HCT116 (cell line): ENCODE data around the gene TMEM178A. TPM values are rescaled to one million over a fixed set of nuclear protein-coding genes. Genes with fewer than 3 reads are reported as not detected.

Experiments used
- ATAC-seq: fragments of 200-7000 bp; cut with Tn5 transposase; 2 replicates; pipeline ENCODE4 v1.9.1; 2020; ENCODE audit warnings: mild to moderate bottlenecking, moderate library complexity
- BruUV-seq: library from RNA; stranded (reverse); fragments of 400-500 nt; replicated peaks from 2 replicates; lab custom pipeline; 2021; lab: Mats Ljungman, UMichigan
- CTCF ChIA-PET: fragments of 300-600 bp; sonication (Branson Sonifier 250); formaldehyde crosslinking; loops from one replicate; lab custom pipeline; 2021; ENCODE audit warnings: antibody characterized with exemption; lab: Charles Lee
- POLR2A ChIA-PET: fragments of 300-600, 350-600 bp; sonication (Branson Sonifier 250); formaldehyde crosslinking; loops from one replicate; lab custom pipeline; 2021; ENCODE audit warnings: antibody characterized with exemption; lab: Charles Lee
- RAD21 ChIA-PET, 2 experiments: fragments of 300-600 bp; sonication (Branson Sonifier 250); formaldehyde crosslinking; loops; one replicate each; lab custom pipeline; 2023; ENCODE audit warnings: low total read pairs in 2 of 2; ENCODE audit not compliant: uncharacterized antibody in 2 of 2, unreplicated experiment in 2 of 2, low non-redundant PET in 1 of 2; lab: Charles Lee
- DNase-seq: peaks from one replicate; pipeline ENCODE4 v3.0.0-alpha.2; 2010; ENCODE audit warnings: low read depth, low spot score
- H2AFZ ChIP-seq: fragments of 200-600 bp; shearing (Covaris generic), sonication (generic); 2 replicates; pipeline ENCODE4 v1.6.1; 2017; ENCODE audit warnings: low read depth, mixed run types, mixed read lengths, antibody characterized with exemption, low read length; ENCODE audit not compliant: poor library complexity, severe bottlenecking
- H3K27ac ChIP-seq: 2 replicates; pipeline ENCODE4 v1.5.1; 2012; ENCODE audit warnings: low read depth, low read length
- H3K27me3 ChIP-seq: fragments of 200-600 bp; sonication (generic); 2 replicates; pipeline ENCODE4 v1.6.1; 2016; ENCODE audit warnings: mixed run types, low read length, mixed read lengths; ENCODE audit not compliant: insufficient read depth
- H3K36me3 ChIP-seq, 2 experiments: fragments of 200-500 bp in 1 of 2; fragments of 200-600 bp in 1 of 2; sonication (Bioruptor generic) in 1 of 2; sonication (generic) in 1 of 2; 2 replicates each; pipeline versions ENCODE4 v1.5.1 to v1.6.1; 2014 to 2016; ENCODE audit warnings: low read length in 2 of 2, inconsistent platforms in 1 of 2, mixed read lengths in 1 of 2, mixed run types in 1 of 2; ENCODE audit not compliant: insufficient read depth in 2 of 2, control insufficient read depth in 1 of 2
- H3K4me1 ChIP-seq, 2 experiments: fragments of 200-600 bp in 1 of 2; sonication (generic) in 1 of 2; 2 replicates each; pipeline versions ENCODE4 v1.5.1 to v1.6.1; 2012 to 2017; ENCODE audit warnings: low read length in 2 of 2, inconsistent platforms in 1 of 2, mild to moderate bottlenecking in 1 of 2, mixed read lengths in 1 of 2, mixed run types in 1 of 2, moderate library complexity in 1 of 2; ENCODE audit not compliant: insufficient read depth in 2 of 2, control insufficient read depth in 1 of 2
- H3K4me2 ChIP-seq: fragments of 200-600 bp; sonication (generic); 2 replicates; pipeline ENCODE4 v1.6.1; 2017; ENCODE audit warnings: mixed run types, low read length, mixed read lengths
- H3K4me3 ChIP-seq, 2 experiments: fragments of 200-600 bp in 1 of 2; sonication (generic) in 1 of 2; replicated peaks in 1 of 2; 2 replicates each; pipeline ENCODE4 v1.5.1; 2011 to 2016; ENCODE audit warnings: low read length in 2 of 2, control low read depth in 1 of 2, low read depth in 1 of 2, mild to moderate bottlenecking in 1 of 2, mixed read lengths in 1 of 2, mixed run types in 1 of 2
- H3K79me2 ChIP-seq: fragments of 200-600 bp; sonication (generic); 2 replicates; pipeline ENCODE4 v1.6.1; 2017; ENCODE audit warnings: mild to moderate bottlenecking, mixed run types, low read length, moderate library complexity, mixed read lengths; ENCODE audit not compliant: insufficient read depth
- H3K9ac ChIP-seq: fragments of 200-600 bp; sonication (generic); 2 replicates; pipeline ENCODE4 v1.6.1; 2016; ENCODE audit warnings: low read length, mixed read lengths
- H3K9me2 ChIP-seq: fragments of 200-600 bp; sonication (generic), shearing (Covaris generic); 2 replicates; pipeline ENCODE4 v1.6.1; 2017; ENCODE audit warnings: mixed run types, mild to moderate bottlenecking, moderate library complexity; ENCODE audit not compliant: insufficient read depth
- H3K9me3 ChIP-seq, 2 experiments: fragments of 200-500 bp in 1 of 2; fragments of 200-600 bp in 1 of 2; sonication (Bioruptor generic) in 1 of 2; sonication (generic) in 1 of 2; 2 replicates each; pipeline ENCODE4 v1.6.1; 2014 to 2017; ENCODE audit warnings: low read length in 2 of 2, mixed read lengths in 2 of 2, inconsistent platforms in 1 of 2, low read depth in 1 of 2, mild to moderate bottlenecking in 1 of 2, mixed run types in 1 of 2, moderate library complexity in 1 of 2; ENCODE audit not compliant: control insufficient read depth in 1 of 2, insufficient read depth in 1 of 2
- H4K20me1 ChIP-seq: fragments of 200-600 bp; sonication (generic), shearing (Covaris generic); 2 replicates; pipeline ENCODE4 v1.6.1; 2017; ENCODE audit warnings: mixed run types, mild to moderate bottlenecking, moderate library complexity; ENCODE audit not compliant: insufficient read depth
- ATF3 ChIP-seq: IDR thresholded peaks from 2 replicates; pipeline ENCODE4 v1.6.1; 2012
- CBX3 ChIP-seq: IDR thresholded peaks from 2 replicates; pipeline ENCODE4 v1.6.1; 2012; ENCODE audit warnings: low read depth
- CTCF ChIP-seq, 3 experiments: fragments of 200-600 bp in 1 of 3; sonication (generic) in 1 of 3; IDR thresholded peaks in 2 of 3; conservative IDR thresholded peaks in 1 of 3; 2 replicates each; pipeline ENCODE4 v1.5.1; 2012 to 2017; ENCODE audit warnings: low read depth in 2 of 3, low read length in 2 of 3, antibody characterized with exemption in 1 of 3, borderline replicate concordance in 1 of 3, control low read depth in 1 of 3, mild to moderate bottlenecking in 1 of 3, mixed read lengths in 1 of 3, mixed run types in 1 of 3, moderate library complexity in 1 of 3; ENCODE audit not compliant: insufficient read depth in 1 of 3
- EZH2 ChIP-seq: fragments of 200-600 bp; sonication (generic); IDR thresholded peaks from 2 replicates; pipeline ENCODE4 v1.6.1; 2017; ENCODE audit warnings: antibody characterized with exemption, mixed run types
- EZH2phosphoT487 ChIP-seq: fragments of 200-600 bp; IDR thresholded peaks from 2 replicates; pipeline ENCODE4 v1.6.1; 2018; ENCODE audit warnings: antibody characterized with exemption, borderline replicate concordance
- POLR2A ChIP-seq: IDR thresholded peaks from 2 replicates; pipeline ENCODE4 v1.7.0; 2011; ENCODE audit warnings: borderline replicate concordance; ENCODE audit not compliant: insufficient read depth, insufficient read length; ENCODE audit errors: extremely low read depth
- RAD21 ChIP-seq: IDR thresholded peaks from 2 replicates; pipeline ENCODE4 v1.6.1; 2012; ENCODE audit warnings: low read depth, mild to moderate bottlenecking
- SIN3A ChIP-seq: IDR thresholded peaks from 2 replicates; pipeline ENCODE4 v1.6.1; 2012; ENCODE audit warnings: low read depth
- SP1 ChIP-seq: IDR thresholded peaks from 2 replicates; pipeline ENCODE4 v1.6.1; 2012; ENCODE audit warnings: low read depth
- SRF ChIP-seq: IDR thresholded peaks from 2 replicates; pipeline ENCODE4 v1.6.1; 2012; ENCODE audit warnings: low read depth
- TCF7L2 ChIP-seq: IDR thresholded peaks from 2 replicates; pipeline ENCODE4 v1.7.0; 2011; ENCODE audit warnings: borderline replicate concordance, inconsistent platforms; ENCODE audit not compliant: insufficient read depth, insufficient read length; ENCODE audit errors: extremely low read depth
- YY1 ChIP-seq: IDR thresholded peaks from 2 replicates; pipeline ENCODE4 v1.6.1; 2011; ENCODE audit warnings: low read length, low read depth, moderate library complexity, mild to moderate bottlenecking; ENCODE audit not compliant: insufficient replicate concordance; ENCODE audit errors: extremely low read depth
- ZFX ChIP-seq: fragments of 450-650 bp; IDR thresholded peaks from 2 replicates; pipeline ENCODE4 v1.6.1; 2017
- ZNF274 ChIP-seq: fragments of 200-500 bp; sonication (Bioruptor generic); IDR thresholded peaks from 2 replicates; pipeline ENCODE4 v1.6.1; 2014; ENCODE audit warnings: mild to moderate bottlenecking, low read depth, low read length, inconsistent platforms
- intact Hi-C: fragments of 100-400 bp; cut with micrococcal nuclease; formaldehyde crosslinking; loops from 2 replicates; pipeline ENCODE4 v1.10.0; 2022
- total RNA-seq: library from RNA; stranded (reverse); gene quantifications from one replicate; pipeline ENCODE4 v1.2.1, GENCODE V29; 2021; ENCODE audit not compliant: unreplicated experiment
- TF ChIP-seq, protein P1 (sequence below): IDR thresholded peaks from 2 replicates; pipeline ENCODE4 v1.6.1; 2012

Gene TMEM178A
- total RNA-seq, 1 experiment from 2014 or later: 1.3 TPM

DNA sequence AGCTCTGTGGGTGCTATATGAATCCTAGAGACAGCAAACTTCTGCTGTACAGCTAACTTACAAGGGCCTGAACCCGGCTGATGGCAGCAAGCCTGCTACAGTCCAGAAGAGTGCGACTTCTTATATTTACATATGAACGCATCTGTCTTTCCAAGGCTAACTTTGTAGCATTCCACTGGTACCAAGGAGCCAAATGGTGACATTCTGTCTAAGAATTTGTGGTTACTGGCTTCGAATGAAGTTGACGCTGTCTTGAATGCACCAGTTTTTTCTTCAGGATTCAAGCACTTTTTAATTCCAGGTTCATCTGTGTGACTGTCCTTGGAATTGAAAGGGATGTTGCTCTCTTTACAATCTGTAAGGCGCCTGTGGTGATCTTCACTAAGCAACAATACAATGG lies 70.9 kb downstream of the TMEM178A start:
- H2AFZ ChIP-seq: no peak overlapping the region
- H3K9me3 ChIP-seq: no peaks in the 10 kb centered on the region
- ChIA-PET CTCF (no interaction called here), RAD21 (no interaction called here), POLR2A (no interaction called here)
- DNase-seq (no peak), ATAC-seq (no peak)
- H3K4me3 ChIP-seq: no peak overlapping the region
- H3K9me2 ChIP-seq: no peaks in the 10 kb centered on the region
- H3K79me2 ChIP-seq: peaks cover 31% of the 10 kb centered on the region
- H3K36me3 ChIP-seq: peaks cover 18 to 40% of the 10 kb centered on the region in 2 experiments; a peak in 3 of 4 replicates
- no peak overlapping the region for H3K9ac ChIP-seq
- no peaks in the 10 kb centered on the region for H3K27me3 ChIP-seq
- H3K27ac ChIP-seq: no peak overlapping the region
- no peak overlapping the region for H3K4me2 ChIP-seq
- no peak for TF ChIP-seq ATF3
- TF ChIP-seq, protein P1, sequence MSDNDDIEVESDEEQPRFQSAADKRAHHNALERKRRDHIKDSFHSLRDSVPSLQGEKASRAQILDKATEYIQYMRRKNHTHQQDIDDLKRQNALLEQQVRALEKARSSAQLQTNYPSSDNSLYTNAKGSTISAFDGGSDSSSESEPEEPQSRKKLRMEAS: no peak
- TF ChIP-seq SP1: no peak
- no peak for TF ChIP-seq SIN3A
- no peak for TF ChIP-seq POLR2A
- BruUV-seq: no TSS peak
- intact Hi-C loops: no loop called here
- H3K4me1 ChIP-seq: no peaks in the 10 kb centered on the region
- peaks cover 8% of the 10 kb centered on the region; the same call in 1 of the 2 replicates for H4K20me1 ChIP-seq

GRCh38 chr2:39737661-39738060 lies 71.9 kb downstream of the TMEM178A start:
- ChIA-PET CTCF (no interaction called here), RAD21 (no interaction called here), POLR2A (no interaction called here)
- peaks cover 8% of the 10 kb centered on the region; the same call in 1 of the 2 replicates for H4K20me1 ChIP-seq
- no peaks in the 10 kb centered on the region for H3K9me3 ChIP-seq
- peaks cover 18 to 48% of the 10 kb centered on the region in 2 experiments; a peak in 3 of 4 replicates for H3K36me3 ChIP-seq
- no TSS peak for BruUV-seq
- peaks cover 31% of the 10 kb centered on the region for H3K79me2 ChIP-seq
- H3K4me3 ChIP-seq: no peak overlapping the region
- no peaks in the 10 kb centered on the region for H3K9me2 ChIP-seq
- intact Hi-C loops: no loop called here
- H2AFZ ChIP-seq: no peak overlapping the region
- H3K4me1 ChIP-seq: no peaks in the 10 kb centered on the region
- no peak for ATAC-seq
- no peak overlapping the region for H3K4me2 ChIP-seq
- TF ChIP-seq EZH2 (no peak), SIN3A (no peak), CTCF (IDR thresholded peaks at IDR 0.05 in 2 of 3, conservative IDR thresholded peaks at IDR 0.05 in 1 of 3; ENCODE audit: borderline replicate concordance in 1 of 3, insufficient read depth in 1 of 3, low read depth in 2 of 3, low read length in 2 of 3) (no peak), SRF (no peak), ZFX (no peak), CBX3 (no peak), EZH2phosphoT487 (no peak), ZNF274 (no peak), POLR2A (no peak), YY1 (no peak), RAD21 (no peak), TCF7L2 (no peak)
- H3K27ac ChIP-seq: no peak overlapping the region
- H3K9ac ChIP-seq: no peak overlapping the region
- H3K27me3 ChIP-seq: no peaks in the 10 kb centered on the region
- DNase-seq: no peak
